Measurements from ENCODE around the gene MICAL1. TPM values are rescaled to one million over a fixed set of nuclear protein-coding genes. Genes with fewer than 3 reads are reported as not detected.

Gene MICAL1
- total RNA-seq, 4 donors from 2014 or later = 22.0 to 45.9 (median 28.8) TPM

GRCh38 chr6:109452181-109452580 is 3.4 kb downstream of the MICAL1 start:
- WGBS = 89% methylated on average over 9 of the region's 9 CpGs
- no peak overlapping the region for H3K27ac ChIP-seq
- H3K4me1 ChIP-seq = peaks cover 36% of the 10 kb centered on the region
- H3K36me3 ChIP-seq = peaks cover 16% of the 10 kb centered on the region
- no peaks in the 10 kb centered on the region for H3K27me3 ChIP-seq
- no peak for TF ChIP-seq CTCF (IDR thresholded peaks at IDR 0.05)
- TF ChIP-seq POLR2AphosphoS5 (IDR thresholded peaks at IDR 0.05) = no peak
- TF ChIP-seq EP300 (IDR thresholded peaks at IDR 0.05) = no peak
- no peak for TF ChIP-seq POLR2A (IDR thresholded peaks at IDR 0.05)
- no peak for DNase-seq (ENCODE audit: low spot score in 2 of 2)
- H3K9me3 ChIP-seq = no peaks in the 10 kb centered on the region
- no peak overlapping the region for H3K4me3 ChIP-seq

- Histone ChIP-seq H3K4me3 (no peak overlapping the region), H3K27me3 (no peaks in the 10 kb centered on the region), H3K36me3 (peaks cover 24% of the 10 kb centered on the region), H3K27ac (no peak overlapping the region), H3K9me3 (no peaks in the 10 kb centered on the region), H3K4me1 (peaks cover 28% of the 10 kb centered on the region)
- 95% methylated on average over 4 of the region's 7 CpGs for whole genome bisulfite sequencing
- TF ChIP-seq EP300 (IDR thresholded peaks at IDR 0.05) = no peak
- TF ChIP-seq CTCF (IDR thresholded peaks at IDR 0.05) = no peak
- DNase-seq (ENCODE audit: low spot score in 2 of 2) = peak in 1 of 2 donors; percentile 67
Measured at GRCh38 chr6:109451376-109451775, 4.2 kb downstream of the MICAL1 start.

DNA sequence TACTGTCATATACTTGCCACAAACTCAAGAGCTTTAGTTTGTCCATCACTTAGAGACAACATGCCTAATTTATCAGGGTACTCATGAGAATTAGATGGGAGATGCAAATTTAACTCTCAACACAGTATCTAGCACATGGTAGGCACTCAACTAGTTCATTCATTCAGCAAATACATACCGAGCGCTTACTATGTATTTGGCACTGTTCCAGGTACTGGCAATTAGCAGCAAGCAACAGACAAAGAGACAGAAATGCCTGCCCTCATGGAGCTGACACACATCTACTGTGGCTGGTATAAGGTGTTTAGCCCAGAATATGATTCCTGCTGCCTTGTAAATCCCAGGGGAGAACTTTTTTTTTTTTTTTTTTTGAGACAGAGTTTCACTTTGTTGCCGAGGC is 4.8 kb downstream of the MICAL1 start:
- Histone ChIP-seq H3K27me3 (no peaks in the 10 kb centered on the region), H3K4me1 (peaks cover 22% of the 10 kb centered on the region), H3K9me3 (no peaks in the 10 kb centered on the region), H3K27ac (no peak overlapping the region), H3K4me3 (no peak overlapping the region), H3K36me3 (peaks cover 30% of the 10 kb centered on the region)
- no peak for DNase-seq (ENCODE audit: low spot score in 2 of 2)
- TF ChIP-seq POLR2AphosphoS5 (IDR thresholded peaks at IDR 0.05) = no peak
- TF ChIP-seq EP300 (IDR thresholded peaks at IDR 0.05) = no peak
- no peak for TF ChIP-seq CTCF (IDR thresholded peaks at IDR 0.05)
- TF ChIP-seq POLR2A (IDR thresholded peaks at IDR 0.05) = no peak
- 83% methylated on average over 3 of the region's 3 CpGs for WGBS

GRCh38 chr6:109449795-109450673 is 5.5 kb downstream of the MICAL1 start:
- Histone ChIP-seq H3K36me3 (peaks cover 38% of the 10 kb centered on the region), H3K4me1 (peaks cover 19% of the 10 kb centered on the region), H3K27me3 (no peaks in the 10 kb centered on the region), H3K4me3 (no peak overlapping the region), H3K9me3 (no peaks in the 10 kb centered on the region), H3K27ac (no peak overlapping the region)
- peak in 1 of 2 donors; percentile 48 for DNase-seq (ENCODE audit: low spot score in 2 of 2)
- no peak for TF ChIP-seq EP300 (IDR thresholded peaks at IDR 0.05)
- no peak for TF ChIP-seq POLR2A (IDR thresholded peaks at IDR 0.05)
- TF ChIP-seq CTCF (IDR thresholded peaks at IDR 0.05) = no peak
- no peak for TF ChIP-seq POLR2AphosphoS5 (IDR thresholded peaks at IDR 0.05)
- WGBS = 87% methylated on average over 16 of the region's 16 CpGs

- no peaks in the 10 kb centered on the region for H3K27me3 ChIP-seq
- 84% methylated on average over 14 of the region's 19 CpGs for WGBS
Measured at GRCh38 chr6:109449064-109449794, 6.3 kb downstream of the MICAL1 start.

More at GRCh38 chr6:109449064-109449794, 6.3 kb downstream of the MICAL1 start:
- no peaks in the 10 kb centered on the region for H3K9me3 ChIP-seq
- peaks cover 11% of the 10 kb centered on the region for H3K4me1 ChIP-seq
- no peak overlapping the region for H3K4me3 ChIP-seq
- TF ChIP-seq CTCF (IDR thresholded peaks at IDR 0.05) (no peak), EP300 (IDR thresholded peaks at IDR 0.05) (no peak), POLR2A (IDR thresholded peaks at IDR 0.05) (no peak), POLR2AphosphoS5 (IDR thresholded peaks at IDR 0.05) (no peak)
- DNase-seq (ENCODE audit: low spot score in 2 of 2) = no peak
- H3K36me3 ChIP-seq = peaks cover 45% of the 10 kb centered on the region
- no peak overlapping the region for H3K27ac ChIP-seq
